GM12872 (cell line): Measurements from ENCODE around the gene PNPLA3.
A peak's percentile ranks its signal among the peaks of the same experiment; 100 is the strongest.

ENCODE experiments used
- TF ChIP-seq, protein P1 (sequence below): IDR thresholded peaks from 3 replicates; pipeline ENCODE4 v1.5.1; 2011; ENCODE audit warnings: low read depth, mild to moderate bottlenecking, low read length, moderate library complexity; ENCODE audit not compliant: insufficient read depth

The PNPLA3 gene

DNA sequence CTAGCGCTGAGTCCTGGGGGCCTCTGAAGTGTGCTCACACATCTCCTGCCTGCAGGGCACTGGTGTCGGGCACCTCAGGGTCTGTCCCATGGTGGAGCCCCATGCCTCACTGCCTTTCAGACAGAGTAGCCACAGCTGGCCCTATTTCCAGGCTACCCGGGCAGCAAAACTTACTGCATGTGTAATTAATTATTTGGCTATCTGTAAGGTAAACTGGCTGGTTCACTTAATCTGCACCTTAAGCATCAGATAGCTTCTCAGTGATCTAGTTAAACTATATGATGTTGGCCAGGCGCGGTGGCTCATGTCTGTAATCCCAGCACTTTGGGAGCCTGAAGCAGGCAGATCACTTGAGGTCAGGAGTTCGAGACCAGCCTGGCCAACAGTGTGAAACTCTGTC lies 5.3 kb downstream of the PNPLA3 start:
- TF ChIP-seq, protein P1, sequence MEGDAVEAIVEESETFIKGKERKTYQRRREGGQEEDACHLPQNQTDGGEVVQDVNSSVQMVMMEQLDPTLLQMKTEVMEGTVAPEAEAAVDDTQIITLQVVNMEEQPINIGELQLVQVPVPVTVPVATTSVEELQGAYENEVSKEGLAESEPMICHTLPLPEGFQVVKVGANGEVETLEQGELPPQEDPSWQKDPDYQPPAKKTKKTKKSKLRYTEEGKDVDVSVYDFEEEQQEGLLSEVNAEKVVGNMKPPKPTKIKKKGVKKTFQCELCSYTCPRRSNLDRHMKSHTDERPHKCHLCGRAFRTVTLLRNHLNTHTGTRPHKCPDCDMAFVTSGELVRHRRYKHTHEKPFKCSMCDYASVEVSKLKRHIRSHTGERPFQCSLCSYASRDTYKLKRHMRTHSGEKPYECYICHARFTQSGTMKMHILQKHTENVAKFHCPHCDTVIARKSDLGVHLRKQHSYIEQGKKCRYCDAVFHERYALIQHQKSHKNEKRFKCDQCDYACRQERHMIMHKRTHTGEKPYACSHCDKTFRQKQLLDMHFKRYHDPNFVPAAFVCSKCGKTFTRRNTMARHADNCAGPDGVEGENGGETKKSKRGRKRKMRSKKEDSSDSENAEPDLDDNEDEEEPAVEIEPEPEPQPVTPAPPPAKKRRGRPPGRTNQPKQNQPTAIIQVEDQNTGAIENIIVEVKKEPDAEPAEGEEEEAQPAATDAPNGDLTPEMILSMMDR, result no peak

DNA sequence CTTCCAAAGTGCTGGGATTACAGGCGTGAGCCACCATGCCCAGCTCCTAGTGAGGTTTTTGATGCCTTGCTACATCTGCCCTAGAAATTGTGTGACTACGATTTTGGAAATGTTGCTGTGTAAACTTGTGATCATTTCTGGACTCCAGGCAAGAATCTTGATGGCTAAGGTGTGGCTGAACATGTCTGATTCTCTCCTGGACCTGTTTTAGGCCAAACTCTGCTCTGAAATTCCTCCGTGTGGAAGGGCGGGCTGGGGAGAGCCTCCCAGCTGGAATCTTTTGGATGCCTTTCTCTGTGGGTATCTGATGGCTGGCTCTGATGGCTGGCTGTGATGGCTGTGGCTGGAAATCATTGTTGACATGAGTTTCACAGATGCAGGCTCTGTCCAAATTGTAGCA lies 8.2 kb downstream of the PNPLA3 start:
- TF ChIP-seq, protein P1, result no peak

DNA sequence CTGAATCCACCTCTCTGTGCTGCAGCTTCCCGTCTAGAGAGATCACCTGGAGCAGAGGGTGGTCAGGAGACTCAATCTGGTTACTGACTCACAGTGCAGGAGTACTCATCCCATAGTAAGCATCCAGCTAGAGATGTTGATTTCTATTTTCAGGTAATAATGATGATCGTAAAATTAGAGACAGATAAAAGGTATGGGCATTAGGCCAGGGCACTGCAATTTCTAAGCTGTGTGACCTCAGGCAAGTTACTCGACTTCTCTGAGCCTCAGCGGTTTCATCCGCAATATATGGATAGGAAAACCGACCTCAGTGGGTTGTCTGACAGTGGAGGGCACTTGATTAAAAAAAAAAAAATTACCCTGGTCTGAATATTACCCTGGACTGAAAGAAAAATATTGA lies 17.8 kb downstream of the PNPLA3 start:
- TF ChIP-seq, protein P1, result no peak

DNA sequence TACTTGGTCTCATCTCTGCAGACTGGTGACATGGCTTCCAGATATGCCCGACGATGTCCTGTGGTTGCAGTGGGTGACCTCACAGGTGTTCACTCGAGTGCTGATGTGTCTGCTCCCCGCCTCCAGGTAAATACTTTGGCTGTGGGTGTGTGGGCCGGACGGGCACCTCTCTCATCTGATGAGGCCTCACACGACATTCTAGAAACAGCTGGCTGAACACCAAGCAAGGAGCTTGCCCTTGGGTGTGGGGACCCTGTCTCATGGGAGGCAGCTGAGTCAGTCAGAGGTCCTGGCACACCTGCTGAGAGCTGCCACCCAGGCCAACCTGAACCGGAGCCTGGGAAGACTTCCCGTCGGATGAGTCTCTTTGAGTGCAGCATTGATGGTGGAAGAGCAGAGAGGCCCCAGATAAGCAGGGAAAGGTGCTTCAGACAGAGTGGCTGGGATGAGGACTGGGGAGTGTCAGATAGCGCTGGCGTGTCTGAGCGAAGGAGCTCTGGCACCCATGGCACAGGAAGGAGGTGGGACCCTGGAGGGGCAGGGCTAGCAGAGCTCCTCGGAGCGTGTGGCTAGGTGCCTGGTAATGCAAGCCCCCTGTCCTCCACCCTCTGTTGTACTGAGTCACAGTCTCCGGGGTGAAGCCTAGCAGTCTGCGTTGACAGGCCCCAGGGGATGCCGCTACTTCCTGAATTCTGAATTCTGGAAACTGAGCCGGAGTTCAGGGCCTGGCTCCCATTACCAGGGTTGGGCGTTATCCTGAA lies 21.2 kb downstream of the PNPLA3 start:
- TF ChIP-seq, protein P1, result no peak

DNA sequence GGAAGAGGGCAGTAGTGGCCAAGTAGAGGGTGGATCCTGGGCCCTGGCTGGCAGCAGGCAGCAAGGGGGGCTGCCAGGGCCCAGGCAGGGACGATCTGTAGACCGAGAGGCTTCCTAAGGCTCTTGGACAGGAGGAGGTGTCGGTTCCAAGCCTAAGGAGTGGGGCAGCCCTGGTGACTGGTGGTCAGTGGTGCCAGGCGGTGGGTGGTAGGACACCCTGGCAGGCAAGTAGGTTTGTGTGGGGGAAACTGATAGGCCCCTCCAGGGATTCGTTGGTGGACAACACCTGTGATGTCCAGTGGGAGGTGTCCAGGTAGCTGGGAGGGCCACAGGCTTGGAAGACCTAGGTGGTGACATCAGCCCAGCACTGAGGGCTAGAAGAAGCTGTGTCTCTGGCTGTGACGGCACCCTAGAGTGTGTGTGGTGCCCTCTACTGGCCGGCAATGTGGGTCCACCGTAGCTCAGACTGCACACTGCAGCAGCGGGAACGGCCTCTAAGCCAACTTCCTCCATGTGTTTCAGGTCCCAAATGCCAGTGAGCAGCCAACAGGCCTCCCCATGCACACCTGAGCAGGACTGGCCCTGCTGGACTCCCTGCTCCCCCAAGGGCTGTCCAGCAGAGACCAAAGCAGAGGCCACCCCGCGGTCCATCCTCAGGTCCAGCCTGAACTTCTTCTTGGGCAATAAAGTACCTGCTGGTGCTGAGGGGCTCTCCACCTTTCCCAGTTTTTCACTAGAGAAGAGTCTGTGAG lies 22.2 kb downstream of the PNPLA3 start:
- TF ChIP-seq, protein P1, result peak; percentile 93

GRCh38 chr22:43946384-43946667 lies 22.7 kb downstream of the PNPLA3 start:
- TF ChIP-seq, protein P1, result no peak

- TF ChIP-seq, protein P1, result no peak
These were observed 25.3 kb downstream of the PNPLA3 start for GRCh38 chr22:43948836-43949406.
